Muscle layer of duodenum (tissue), 2 donors: ENCODE data around the gene AMOT.
A peak's percentile ranks its signal among the peaks of the same experiment; 100 is the strongest.

ENCODE experiments used
- H3K27ac ChIP-seq: one replicate; pipeline ENCODE4 v1.7.0; 2013; ENCODE audit warnings: mild to moderate bottlenecking, low read length
- H3K27me3 ChIP-seq: one replicate; pipeline ENCODE4 v1.7.0; 2013; ENCODE audit warnings: low read depth, mild to moderate bottlenecking, control low read depth, low read length
- H3K36me3 ChIP-seq, 2 donors: one replicate each; pipeline ENCODE4 v1.7.0; 2013; ENCODE audit warnings: low read length in 2 of 2, control low read depth in 1 of 2, mild to moderate bottlenecking in 1 of 2; ENCODE audit not compliant: insufficient read depth in 2 of 2, control insufficient read depth in 1 of 2
- H3K4me1 ChIP-seq, 2 donors: one replicate each; pipeline ENCODE4 v1.7.0; 2013; ENCODE audit warnings: low read length in 2 of 2, mild to moderate bottlenecking in 2 of 2, control low read depth in 1 of 2, moderate library complexity in 1 of 2; ENCODE audit not compliant: insufficient read depth in 2 of 2, control insufficient read depth in 1 of 2
- H3K4me3 ChIP-seq, 2 donors: one replicate each; pipeline ENCODE4 v1.7.0; 2013; ENCODE audit warnings: low read length in 2 of 2, low read depth in 1 of 2, mild to moderate bottlenecking in 1 of 2
- H3K9me3 ChIP-seq, 2 donors: one replicate each; pipeline ENCODE4 v1.7.0; 2013; ENCODE audit warnings: low read length in 2 of 2, control low read depth in 1 of 2, mild to moderate bottlenecking in 1 of 2; ENCODE audit not compliant: control insufficient read depth in 1 of 2
- donor health status: healthy.

The AMOT gene

DNA sequence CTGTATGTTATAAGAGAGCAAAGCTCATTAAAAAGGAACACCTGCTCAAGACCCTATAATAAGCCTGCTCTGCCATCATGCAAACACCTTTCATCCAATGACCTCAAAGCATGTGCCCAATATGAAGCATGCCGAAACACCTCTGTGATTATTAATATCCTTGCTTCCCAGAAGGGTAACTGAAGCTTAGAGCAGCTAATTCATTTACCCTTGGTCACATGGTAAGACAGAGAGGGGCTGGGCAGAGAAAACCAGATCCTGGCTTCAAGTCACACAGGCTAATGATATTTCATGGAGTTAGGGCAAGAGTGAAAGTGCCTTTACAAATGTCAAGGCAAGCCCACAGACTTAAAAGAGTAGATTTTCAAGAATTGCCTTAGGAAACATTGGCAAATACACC is 5.6 kb downstream of the AMOT start:
- Histone ChIP-seq H3K4me1 (no peaks in the 10 kb centered on the region), H3K9me3 (no peaks in the 10 kb centered on the region), H3K27me3 (no peaks in the 10 kb centered on the region), H3K36me3 (no peaks in the 10 kb centered on the region), H3K27ac (no peak overlapping the region), H3K4me3 (no peak overlapping the region)

DNA sequence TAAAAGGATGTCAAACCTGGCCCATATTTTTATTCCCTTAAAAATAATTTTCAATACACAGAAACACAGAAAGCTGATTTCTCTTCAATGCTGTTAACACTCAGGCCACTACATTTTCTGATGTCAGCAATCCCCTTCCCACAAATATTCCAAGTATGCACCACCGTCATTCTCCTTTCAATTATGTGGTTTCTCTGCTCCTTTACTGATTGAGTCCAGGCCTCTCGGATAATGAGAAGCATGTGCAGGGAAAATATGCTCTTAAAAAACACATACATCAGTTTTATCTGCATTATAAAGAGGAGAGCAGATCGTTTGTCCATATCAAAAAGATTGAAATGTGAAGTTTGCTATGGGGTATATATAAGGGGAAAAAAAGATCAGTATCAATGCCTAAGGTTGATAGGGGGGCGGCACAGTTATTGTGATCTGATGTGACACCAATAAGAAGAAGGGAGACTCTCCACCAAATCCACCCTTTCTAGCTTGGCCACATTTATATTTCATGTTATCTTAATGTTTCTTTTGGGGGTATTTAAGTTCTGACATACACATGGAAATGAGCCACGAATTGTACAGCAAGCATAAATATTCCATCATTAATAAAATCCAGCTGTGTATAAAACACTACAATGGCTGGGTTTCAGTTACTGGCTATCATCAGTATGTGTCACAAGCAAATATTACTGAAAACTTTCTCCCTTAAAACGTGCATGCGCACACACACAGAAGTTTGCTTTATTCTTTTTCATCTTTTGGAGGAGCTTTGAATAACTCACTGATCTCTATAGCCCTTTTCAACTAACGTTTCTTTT is 6.4 kb downstream of the AMOT start:
- Histone ChIP-seq H3K4me3 (no peak overlapping the region), H3K27ac (no peak overlapping the region), H3K4me1 (no peaks in the 10 kb centered on the region), H3K9me3 (no peaks in the 10 kb centered on the region), H3K27me3 (no peaks in the 10 kb centered on the region), H3K36me3 (no peaks in the 10 kb centered on the region)

GRCh38 chrX:112832481-112833095 is 8.0 kb downstream of the AMOT start:
- Histone ChIP-seq H3K36me3 (no peaks in the 10 kb centered on the region), H3K4me3 (no peak overlapping the region), H3K4me1 (no peaks in the 10 kb centered on the region), H3K27ac (no peak overlapping the region), H3K27me3 (no peaks in the 10 kb centered on the region), H3K9me3 (no peaks in the 10 kb centered on the region)

- Histone ChIP-seq H3K36me3 (no peaks in the 10 kb centered on the region), H3K9me3 (no peaks in the 10 kb centered on the region), H3K27ac (no peak overlapping the region), H3K27me3 (no peaks in the 10 kb centered on the region), H3K4me1 (no peaks in the 10 kb centered on the region), H3K4me3 (no peak overlapping the region)
Observed at GRCh38 chrX:112830540-112830939, 10.1 kb downstream of the AMOT start.

GRCh38 chrX:112827292-112827903 is 13.2 kb downstream of the AMOT start:
- Histone ChIP-seq H3K27me3 (no peaks in the 10 kb centered on the region), H3K4me3 (no peak overlapping the region), H3K4me1 (no peaks in the 10 kb centered on the region), H3K36me3 (no peaks in the 10 kb centered on the region), H3K27ac (no peak overlapping the region), H3K9me3 (no peaks in the 10 kb centered on the region)

DNA sequence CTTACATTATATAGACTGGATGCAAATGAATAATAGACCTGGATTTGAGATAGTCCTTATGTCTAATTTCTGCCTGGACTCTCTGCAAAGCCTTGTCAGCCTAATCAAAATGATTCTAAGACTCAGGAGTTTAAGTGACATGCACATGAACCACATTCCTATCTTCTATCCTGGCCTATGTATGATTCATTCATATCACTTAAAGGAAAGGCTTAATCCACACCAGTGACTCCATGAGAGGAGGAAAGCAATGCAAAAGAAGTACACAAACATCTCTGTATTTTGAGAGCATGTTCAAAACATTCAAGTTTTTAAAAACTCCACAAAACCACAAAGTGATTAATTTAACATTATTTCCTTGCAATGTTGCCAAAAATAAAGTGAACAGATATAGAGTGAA is 14.6 kb downstream of the AMOT start:
- Histone ChIP-seq H3K27me3 (no peaks in the 10 kb centered on the region), H3K4me3 (no peak overlapping the region), H3K9me3 (no peaks in the 10 kb centered on the region), H3K36me3 (no peaks in the 10 kb centered on the region), H3K27ac (no peak overlapping the region), H3K4me1 (no peaks in the 10 kb centered on the region)

DNA sequence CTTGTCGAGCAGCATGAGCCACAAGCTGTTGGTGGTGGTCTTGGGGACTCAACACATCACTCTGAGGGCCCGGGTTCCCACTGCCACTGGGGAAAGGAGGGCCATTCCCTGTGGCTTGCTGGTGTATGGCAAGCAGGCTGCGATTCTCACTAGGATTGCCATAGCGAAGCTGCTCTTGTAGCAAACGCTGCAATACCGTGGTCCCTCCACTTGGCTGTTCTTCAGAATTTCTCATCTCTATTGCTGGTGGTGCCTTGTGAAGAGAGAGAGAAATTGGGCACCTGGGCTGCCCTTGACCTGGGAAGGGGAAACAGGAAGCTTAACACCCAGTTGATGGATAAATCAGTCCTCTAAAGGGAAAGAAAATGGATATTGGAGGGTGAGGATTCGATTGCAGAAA is 17.7 kb downstream of the AMOT start:
- Histone ChIP-seq H3K4me3 (no peak overlapping the region), H3K9me3 (no peaks in the 10 kb centered on the region), H3K4me1 (peaks cover 0 to 16% of the 10 kb centered on the region in 2 donors), H3K36me3 (no peaks in the 10 kb centered on the region), H3K27me3 (no peaks in the 10 kb centered on the region), H3K27ac (no peak overlapping the region)

DNA sequence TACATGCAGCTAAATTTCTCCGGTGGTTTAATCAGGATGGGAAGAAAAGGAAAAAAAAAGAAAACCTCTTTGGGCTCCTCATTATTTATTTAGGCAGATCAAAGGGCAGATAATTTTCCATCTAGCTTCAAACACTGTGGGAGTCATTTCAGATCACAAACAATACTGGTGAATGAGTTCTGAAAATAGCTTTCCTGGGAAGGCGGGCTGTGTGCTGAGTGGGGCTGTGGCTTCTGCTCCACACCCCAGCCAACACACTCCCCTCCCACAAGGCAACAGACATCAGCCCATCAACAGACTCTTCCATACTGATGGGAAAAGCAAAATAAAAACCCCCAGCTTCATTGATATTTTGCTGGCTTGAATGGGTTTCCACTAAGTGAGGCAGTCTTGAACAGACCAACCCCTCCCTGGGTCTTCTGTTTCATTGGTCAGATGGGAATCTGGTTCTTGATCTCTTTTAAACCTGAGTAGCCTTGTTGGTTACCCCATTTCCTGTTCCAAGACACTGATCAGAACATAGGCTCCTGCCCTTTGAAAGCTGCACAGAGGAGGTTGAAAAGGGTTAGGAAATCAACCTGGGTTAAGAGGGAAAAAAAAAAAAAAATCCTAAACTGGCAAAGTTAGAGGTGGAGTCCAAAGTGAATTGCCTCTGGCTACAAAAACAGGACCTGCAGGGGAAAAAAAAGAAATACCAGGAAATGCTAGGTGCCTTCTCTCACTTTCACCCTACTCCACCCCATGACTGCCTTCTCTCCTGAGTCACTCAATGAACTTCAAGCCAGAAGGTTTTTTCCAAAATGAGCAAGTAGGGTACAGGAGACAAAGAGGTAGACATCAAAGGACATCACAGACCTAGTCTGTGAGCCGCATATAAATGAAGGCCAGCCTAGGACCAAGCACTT is 20.0 kb downstream of the AMOT start:
- no peaks in the 10 kb centered on the region for H3K27me3 ChIP-seq
- no peak overlapping the region for H3K4me3 ChIP-seq
- peaks cover 0 to 16% of the 10 kb centered on the region in 2 donors for H3K4me1 ChIP-seq
- no peaks in the 10 kb centered on the region for H3K9me3 ChIP-seq
- no peaks in the 10 kb centered on the region for H3K36me3 ChIP-seq
- H3K27ac ChIP-seq, result no peak overlapping the region

DNA sequence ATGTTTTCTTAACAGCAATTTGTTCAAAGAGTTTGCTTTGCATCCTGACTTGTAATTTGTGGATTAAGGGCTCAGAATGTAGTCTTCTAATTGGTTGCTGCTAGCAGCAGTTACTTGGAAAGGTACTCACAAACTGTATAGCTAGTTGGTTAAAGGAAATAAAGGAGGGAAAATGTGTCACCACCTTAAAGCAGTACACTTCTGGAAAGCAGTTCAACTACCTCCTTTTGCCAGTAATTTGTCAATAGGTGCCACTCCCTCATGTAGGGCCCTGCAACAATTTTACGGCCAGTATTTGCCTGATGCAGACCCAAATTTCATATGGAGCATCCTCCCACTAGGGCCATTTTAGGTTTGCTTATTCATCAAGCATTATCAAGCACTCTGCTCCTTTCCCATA is 20.8 kb downstream of the AMOT start:
- Histone ChIP-seq H3K36me3 (no peaks in the 10 kb centered on the region), H3K27ac (no peak overlapping the region), H3K9me3 (no peaks in the 10 kb centered on the region), H3K4me3 (no peak overlapping the region), H3K4me1 (peaks cover 0 to 16% of the 10 kb centered on the region in 2 donors), H3K27me3 (no peaks in the 10 kb centered on the region)

GRCh38 chrX:112819008-112819640 is 21.5 kb downstream of the AMOT start:
- no peaks in the 10 kb centered on the region for H3K36me3 ChIP-seq
- H3K4me1 ChIP-seq, result peaks cover 0 to 16% of the 10 kb centered on the region in 2 donors
- H3K27me3 ChIP-seq, result no peaks in the 10 kb centered on the region
- peak overlapping the region in 1 of 2 donors; percentile 28 for H3K4me3 ChIP-seq
- H3K9me3 ChIP-seq, result no peaks in the 10 kb centered on the region
- no peak overlapping the region for H3K27ac ChIP-seq
